ENCODE data around the gene HEATR5B. TPM values are rescaled to one million over a fixed set of nuclear protein-coding genes. Genes with fewer than 3 reads are reported as not detected.

HEATR5B gene
- total RNA-seq, 4 donors from 2014 or later, result 32.8 to 54.2 (median 45.6) TPM

- TF ChIP-seq CTCF (IDR thresholded peaks at IDR 0.05; ENCODE audit: low read depth), result no peak
Observed at GRCh38 chr2:36965751-36966369, 118.3 kb downstream of the HEATR5B start.

- TF ChIP-seq CTCF (IDR thresholded peaks at IDR 0.05; ENCODE audit: low read depth), result no peak
Observed at GRCh38 chr2:36965206-36965605, 119.0 kb downstream of the HEATR5B start.

GRCh38 chr2:36964496-36965058 is 119.6 kb downstream of the HEATR5B start:
- no peak for TF ChIP-seq CTCF (IDR thresholded peaks at IDR 0.05; ENCODE audit: low read depth)

DNA sequence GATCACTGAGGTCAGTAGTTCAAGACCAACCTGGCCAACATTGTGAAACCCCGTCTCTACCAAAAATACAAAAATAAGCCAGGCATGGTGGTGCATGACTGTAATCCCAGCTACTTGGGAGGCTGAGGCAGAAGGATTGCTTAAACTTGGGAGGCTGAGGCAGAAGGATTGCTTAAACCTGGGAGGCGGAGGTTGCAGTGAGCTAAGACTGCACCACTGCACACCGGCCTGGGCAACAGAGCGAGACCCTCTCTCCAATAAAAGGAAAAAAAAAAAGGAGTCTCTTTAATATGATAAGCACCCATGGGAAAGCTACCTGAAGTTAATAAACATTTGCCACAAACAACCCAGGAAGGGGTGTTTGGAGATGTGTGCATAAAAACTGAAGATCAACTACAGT is 120.4 kb downstream of the HEATR5B start:
- TF ChIP-seq CTCF (IDR thresholded peaks at IDR 0.05; ENCODE audit: low read depth), result no peak

DNA sequence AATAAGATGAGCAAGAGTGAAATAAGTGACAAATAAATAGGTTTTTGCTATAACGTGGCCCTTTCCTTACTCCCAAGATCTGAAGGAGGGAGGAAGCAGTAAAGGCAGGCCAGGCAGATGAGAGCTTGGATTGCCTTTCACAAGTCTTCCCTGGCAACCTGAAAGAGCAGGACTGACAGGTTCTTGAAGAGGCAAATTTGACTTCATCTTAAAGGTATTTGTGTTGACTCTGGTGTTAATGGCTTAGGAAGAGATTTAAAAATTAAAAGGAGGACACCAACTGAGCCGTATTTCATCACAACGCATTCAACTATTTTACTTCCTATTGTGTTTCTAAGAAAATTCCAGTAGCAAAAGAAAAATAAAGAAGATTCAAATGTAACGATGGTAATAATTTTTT is 121.1 kb downstream of the HEATR5B start:
- no peak for TF ChIP-seq CTCF (IDR thresholded peaks at IDR 0.05; ENCODE audit: low read depth)

DNA sequence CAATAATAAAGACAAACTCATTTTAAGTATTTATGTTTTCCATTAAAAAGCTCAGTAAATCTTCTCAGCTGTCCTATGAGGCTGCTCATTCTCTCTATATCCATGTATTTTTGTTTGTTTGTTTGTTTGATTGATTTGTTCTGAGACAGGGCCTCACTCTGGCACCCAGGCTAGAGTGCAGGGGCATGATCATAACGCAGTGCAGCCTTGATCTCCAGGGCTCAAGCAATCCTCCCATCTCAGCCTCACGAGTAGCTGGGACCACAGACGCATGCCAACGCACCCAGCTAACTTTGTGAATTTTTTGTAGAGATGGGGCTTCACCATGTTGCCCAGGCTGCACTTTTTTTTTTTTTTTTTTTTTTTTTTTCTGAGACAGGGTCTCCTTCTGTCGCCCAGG is 123.4 kb downstream of the HEATR5B start:
- TF ChIP-seq CTCF (IDR thresholded peaks at IDR 0.05; ENCODE audit: low read depth), result no peak

DNA sequence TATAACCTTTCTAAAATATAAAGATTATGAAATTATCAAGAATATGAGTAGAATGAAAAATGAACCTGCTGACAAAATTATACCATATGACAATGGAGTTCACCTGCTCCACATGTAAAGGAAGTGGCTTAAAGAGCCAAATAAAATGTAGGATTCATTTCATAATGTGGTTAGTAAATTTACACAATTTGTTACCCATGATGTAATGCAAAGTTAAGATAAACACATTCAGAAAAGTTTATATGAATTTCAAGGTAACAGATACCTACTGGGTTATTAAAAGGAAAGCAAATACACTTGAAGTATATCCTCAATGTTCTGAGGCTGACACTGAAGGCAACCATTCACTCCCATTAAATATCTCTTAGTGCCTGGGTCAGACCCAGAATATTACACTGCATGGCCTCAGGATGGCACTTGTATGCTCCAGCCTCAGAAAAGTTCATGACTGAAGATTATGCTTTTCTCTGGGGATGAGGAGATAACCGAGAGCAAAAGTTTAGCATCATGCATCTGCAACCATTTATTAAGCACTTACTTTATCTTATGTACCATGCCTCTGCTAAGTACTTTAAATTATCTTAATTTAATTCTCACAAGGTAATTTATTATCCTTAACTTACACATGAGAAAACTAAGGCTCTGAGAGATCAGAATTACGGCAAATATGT is 124.0 kb downstream of the HEATR5B start:
- TF ChIP-seq CTCF (IDR thresholded peaks at IDR 0.05; ENCODE audit: low read depth), result no peak

All from subcutaneous adipose tissue (tissue), 4 donors.